Nephron (organoid): ENCODE data around the gene RAPGEF1.

ENCODE experiments used
- H3K27ac Mint-ChIP-seq, 3 experiments: 2 replicates each; pipeline ENCODE4 v1.8.0; 2020; ENCODE audit warnings: mixed read lengths in 3 of 3, mild to moderate bottlenecking in 2 of 3, moderate library complexity in 1 of 3
- H3K27me3 Mint-ChIP-seq: 2 replicates; pipeline ENCODE4 v1.8.0; 2021; ENCODE audit warnings: low read depth, mild to moderate bottlenecking, moderate library complexity, mixed read lengths
- H3K36me3 Mint-ChIP-seq: 2 replicates; pipeline ENCODE4 v1.8.0; 2020; ENCODE audit warnings: low read depth, mixed read lengths
- H3K4me1 Mint-ChIP-seq: 2 replicates; pipeline ENCODE4 v1.8.0; 2020; ENCODE audit warnings: mixed read lengths
- H3K4me3 Mint-ChIP-seq, 3 experiments: 2 replicates each; pipeline ENCODE4 v1.8.0; 2020; ENCODE audit warnings: mild to moderate bottlenecking in 3 of 3, mixed read lengths in 3 of 3, moderate library complexity in 2 of 3
- H3K9me3 Mint-ChIP-seq: 2 replicates; pipeline ENCODE4 v1.8.0; 2020; ENCODE audit warnings: mixed read lengths
- TF ChIP-seq, protein P1 (sequence below), 3 experiments: fragments of 200-600 bp; sonication (generic); IDR thresholded peaks; one replicate each; pipeline ENCODE4 v1.5.0; 2021; ENCODE audit warnings: antibody characterized with exemption in 3 of 3; ENCODE audit not compliant: unreplicated experiment in 3 of 3

Gene RAPGEF1, protein sequence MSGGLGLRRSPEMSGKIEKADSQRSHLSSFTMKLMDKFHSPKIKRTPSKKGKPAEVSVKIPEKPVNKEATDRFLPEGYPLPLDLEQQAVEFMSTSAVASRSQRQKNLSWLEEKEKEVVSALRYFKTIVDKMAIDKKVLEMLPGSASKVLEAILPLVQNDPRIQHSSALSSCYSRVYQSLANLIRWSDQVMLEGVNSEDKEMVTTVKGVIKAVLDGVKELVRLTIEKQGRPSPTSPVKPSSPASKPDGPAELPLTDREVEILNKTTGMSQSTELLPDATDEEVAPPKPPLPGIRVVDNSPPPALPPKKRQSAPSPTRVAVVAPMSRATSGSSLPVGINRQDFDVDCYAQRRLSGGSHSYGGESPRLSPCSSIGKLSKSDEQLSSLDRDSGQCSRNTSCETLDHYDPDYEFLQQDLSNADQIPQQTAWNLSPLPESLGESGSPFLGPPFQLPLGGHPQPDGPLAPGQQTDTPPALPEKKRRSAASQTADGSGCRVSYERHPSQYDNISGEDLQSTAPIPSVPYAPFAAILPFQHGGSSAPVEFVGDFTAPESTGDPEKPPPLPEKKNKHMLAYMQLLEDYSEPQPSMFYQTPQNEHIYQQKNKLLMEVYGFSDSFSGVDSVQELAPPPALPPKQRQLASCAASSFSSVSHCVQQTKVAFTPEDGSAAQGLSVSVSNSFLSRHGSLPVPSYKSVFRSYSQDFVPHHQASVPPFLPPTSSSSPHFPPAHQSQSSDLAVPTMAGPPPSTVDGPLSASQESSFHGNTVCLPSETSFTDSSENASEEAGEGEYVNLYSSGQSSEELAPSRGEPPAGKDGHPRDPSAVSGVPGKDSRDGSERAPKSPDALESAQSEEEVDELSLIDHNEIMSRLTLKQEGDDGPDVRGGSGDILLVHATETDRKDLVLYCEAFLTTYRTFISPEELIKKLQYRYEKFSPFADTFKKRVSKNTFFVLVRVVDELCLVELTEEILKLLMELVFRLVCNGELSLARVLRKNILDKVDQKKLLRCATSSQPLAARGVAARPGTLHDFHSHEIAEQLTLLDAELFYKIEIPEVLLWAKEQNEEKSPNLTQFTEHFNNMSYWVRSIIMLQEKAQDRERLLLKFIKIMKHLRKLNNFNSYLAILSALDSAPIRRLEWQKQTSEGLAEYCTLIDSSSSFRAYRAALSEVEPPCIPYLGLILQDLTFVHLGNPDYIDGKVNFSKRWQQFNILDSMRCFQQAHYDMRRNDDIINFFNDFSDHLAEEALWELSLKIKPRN (N-terminal part only)

GRCh38 chr9:131739959-131740648 is at the start of gene RAPGEF1:
Gene RAPGEF1, minus strand, starts transcription at chr9:131740076. Its CDS starts 246 bp downstream, at chr9:131739830.
- H3K9me3 Mint-ChIP-seq = no peaks in the 10 kb centered on the region
- peaks cover 3% of the 10 kb centered on the region for H3K27me3 Mint-ChIP-seq
- peak within 1 kb of the TSS; percentile 65 to 94 (median 92) for H3K27ac Mint-ChIP-seq
- H3K4me3 Mint-ChIP-seq = peak within 1 kb of the TSS; percentile 88 to 92 (median 90)
- TF ChIP-seq, protein P1, sequence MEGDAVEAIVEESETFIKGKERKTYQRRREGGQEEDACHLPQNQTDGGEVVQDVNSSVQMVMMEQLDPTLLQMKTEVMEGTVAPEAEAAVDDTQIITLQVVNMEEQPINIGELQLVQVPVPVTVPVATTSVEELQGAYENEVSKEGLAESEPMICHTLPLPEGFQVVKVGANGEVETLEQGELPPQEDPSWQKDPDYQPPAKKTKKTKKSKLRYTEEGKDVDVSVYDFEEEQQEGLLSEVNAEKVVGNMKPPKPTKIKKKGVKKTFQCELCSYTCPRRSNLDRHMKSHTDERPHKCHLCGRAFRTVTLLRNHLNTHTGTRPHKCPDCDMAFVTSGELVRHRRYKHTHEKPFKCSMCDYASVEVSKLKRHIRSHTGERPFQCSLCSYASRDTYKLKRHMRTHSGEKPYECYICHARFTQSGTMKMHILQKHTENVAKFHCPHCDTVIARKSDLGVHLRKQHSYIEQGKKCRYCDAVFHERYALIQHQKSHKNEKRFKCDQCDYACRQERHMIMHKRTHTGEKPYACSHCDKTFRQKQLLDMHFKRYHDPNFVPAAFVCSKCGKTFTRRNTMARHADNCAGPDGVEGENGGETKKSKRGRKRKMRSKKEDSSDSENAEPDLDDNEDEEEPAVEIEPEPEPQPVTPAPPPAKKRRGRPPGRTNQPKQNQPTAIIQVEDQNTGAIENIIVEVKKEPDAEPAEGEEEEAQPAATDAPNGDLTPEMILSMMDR (IDR thresholded peaks at IDR 0.05; ENCODE audit: unreplicated experiment in 3 of 3) = peak; percentile 81 to 88 (median 83)
- H3K36me3 Mint-ChIP-seq = peaks cover 8% of the 10 kb centered on the region
- peaks cover 32% of the 10 kb centered on the region for H3K4me1 Mint-ChIP-seq

- peaks cover 59% of the 10 kb centered on the region for H3K27me3 Mint-ChIP-seq
- TF ChIP-seq, protein P1 (IDR thresholded peaks at IDR 0.05; ENCODE audit: unreplicated experiment in 3 of 3) = no peak
- no peak overlapping the region for H3K27ac Mint-ChIP-seq
- H3K4me3 Mint-ChIP-seq = no peak overlapping the region
- peaks cover 2% of the 10 kb centered on the region for H3K9me3 Mint-ChIP-seq
- no peaks in the 10 kb centered on the region for H3K4me1 Mint-ChIP-seq
- no peaks in the 10 kb centered on the region for H3K36me3 Mint-ChIP-seq
These were observed 49.0 kb upstream of the RAPGEF1 start for GRCh38 chr9:131788851-131789250.

- Mint-ChIP-seq H3K4me1 (no peaks in the 10 kb centered on the region), H3K9me3 (peaks cover 11% of the 10 kb centered on the region), H3K27ac (no peak overlapping the region), H3K4me3 (no peak overlapping the region), H3K27me3 (peaks cover 61% of the 10 kb centered on the region), H3K36me3 (no peaks in the 10 kb centered on the region)
- TF ChIP-seq, protein P1 (IDR thresholded peaks at IDR 0.05; ENCODE audit: unreplicated experiment in 3 of 3) = no peak
These were observed 48.0 kb upstream of the RAPGEF1 start for GRCh38 chr9:131787838-131788237.

GRCh38 chr9:131784748-131785501 is 45.0 kb upstream of the RAPGEF1 start:
- TF ChIP-seq, protein P1 (IDR thresholded peaks at IDR 0.05; ENCODE audit: unreplicated experiment in 3 of 3) = no peak
- no peak overlapping the region for H3K27ac Mint-ChIP-seq
- no peaks in the 10 kb centered on the region for H3K36me3 Mint-ChIP-seq
- no peak overlapping the region for H3K4me3 Mint-ChIP-seq
- no peaks in the 10 kb centered on the region for H3K4me1 Mint-ChIP-seq
- H3K27me3 Mint-ChIP-seq = peaks cover 64% of the 10 kb centered on the region
- peaks cover 13% of the 10 kb centered on the region for H3K9me3 Mint-ChIP-seq

- Mint-ChIP-seq H3K27ac (no peak overlapping the region), H3K4me3 (no peak overlapping the region), H3K36me3 (no peaks in the 10 kb centered on the region), H3K27me3 (peaks cover 53% of the 10 kb centered on the region), H3K4me1 (no peaks in the 10 kb centered on the region), H3K9me3 (peaks cover 14% of the 10 kb centered on the region)
- TF ChIP-seq, protein P1 (IDR thresholded peaks at IDR 0.05; ENCODE audit: unreplicated experiment in 3 of 3) = no peak
These were observed 41.2 kb upstream of the RAPGEF1 start for GRCh38 chr9:131781069-131781468.
